Caco-2 (cell line): ENCODE data around the gene YDJC. TPM values are rescaled to one million over a fixed set of nuclear protein-coding genes. Genes with fewer than 3 reads are reported as not detected.

Source experiments
- BruUV-seq: library from RNA; stranded (reverse); fragments of 400-500 nt; replicated peaks from 2 replicates; lab custom pipeline; 2021; lab: Mats Ljungman, UMichigan
- CTCF ChIA-PET: fragments of 300-600 bp; sonication (Branson Sonifier 250); formaldehyde crosslinking; loops from one replicate; lab custom pipeline; 2022; ENCODE audit warnings: antibody characterized with exemption; lab: Charles Lee
- POLR2A ChIA-PET: fragments of 300-600 bp; sonication (Branson Sonifier 250); formaldehyde crosslinking; loops from one replicate; lab custom pipeline; 2022; ENCODE audit warnings: antibody characterized with exemption; lab: Charles Lee
- DNase-seq, 2 experiments: peaks; one replicate each; pipeline versions ENCODE4 v3.0.0 to v3.0.0-alpha.2; 2020 to 2022
- H3K27me3 ChIP-seq: replicated peaks from 2 replicates; pipeline ENCODE4 v1.6.0; 2011; ENCODE audit warnings: low read length; ENCODE audit not compliant: control insufficient read depth, insufficient read depth
- H3K36me3 ChIP-seq: 2 replicates; pipeline ENCODE4 v1.5.1; 2011; ENCODE audit warnings: low read length; ENCODE audit not compliant: control insufficient read depth, insufficient read depth
- H3K4me1 ChIP-seq: fragments of 250-450 bp; sonication (Bioruptor Pico); 2 replicates; pipeline ENCODE4 v1.5.1; 2020; ENCODE audit warnings: mild to moderate bottlenecking
- H3K4me3 ChIP-seq: 2 replicates; pipeline ENCODE4 v1.5.1; 2011; ENCODE audit warnings: low read depth, mild to moderate bottlenecking, control low read depth, low read length
- H3K9me3 ChIP-seq: fragments of 250-450 bp; sonication (Bioruptor Pico); 2 replicates; pipeline ENCODE4 v1.5.1; 2020; ENCODE audit warnings: mild to moderate bottlenecking, moderate library complexity
- H3K27ac Mint-ChIP-seq: one replicate; pipeline ENCODE4 v1.8.0; 2022; ENCODE audit warnings: mixed read lengths; ENCODE audit not compliant: unreplicated experiment
- H3K27me3 Mint-ChIP-seq: one replicate; pipeline ENCODE4 v1.8.0; 2022; ENCODE audit warnings: mixed read lengths; ENCODE audit not compliant: insufficient read depth, unreplicated experiment
- H3K36me3 Mint-ChIP-seq: one replicate; pipeline ENCODE4 v1.8.0; 2022; ENCODE audit warnings: mild to moderate bottlenecking, mixed read lengths; ENCODE audit not compliant: insufficient read depth, unreplicated experiment
- H3K4me1 Mint-ChIP-seq: one replicate; pipeline ENCODE4 v1.8.0; 2022; ENCODE audit warnings: low read depth, mixed read lengths; ENCODE audit not compliant: unreplicated experiment
- H3K4me3 Mint-ChIP-seq: one replicate; pipeline ENCODE4 v1.8.0; 2022; ENCODE audit warnings: mild to moderate bottlenecking, moderate library complexity, mixed read lengths; ENCODE audit not compliant: unreplicated experiment
- H3K9me3 Mint-ChIP-seq: one replicate; pipeline ENCODE4 v1.8.0; 2022; ENCODE audit warnings: mixed read lengths; ENCODE audit not compliant: unreplicated experiment
- CTCF ChIP-seq, 2 experiments: fragments of 200-600 bp in 1 of 2; IDR thresholded peaks; 1 replicate in 1 of 2; 2 replicates in 1 of 2; pipeline versions ENCODE4 v1.5.1 to v1.8.0; 2011 to 2022; ENCODE audit warnings: antibody characterized with exemption in 1 of 2, control low read depth in 1 of 2, inconsistent platforms in 1 of 2, low read depth in 1 of 2, low read length in 1 of 2, mild to moderate bottlenecking in 1 of 2, moderate library complexity in 1 of 2; ENCODE audit not compliant: insufficient read depth in 1 of 2, severe bottlenecking in 1 of 2, unreplicated experiment in 1 of 2
- intact Hi-C: fragments of 100-400 bp; cut with micrococcal nuclease; formaldehyde crosslinking; loops from one replicate; pipeline ENCODE4 v1.10.0; 2022; ENCODE audit not compliant: unreplicated experiment
- total RNA-seq: library from RNA; stranded (reverse); gene quantifications from 2 replicates; pipeline ENCODE4 v1.2.3, GENCODE V29; 2022

Gene YDJC
- total RNA-seq, 1 experiment from 2014 or later = 60.0 TPM

GRCh38 chr22:21672107-21672629, 42.3 kb upstream of the YDJC start:
- no peaks in the 10 kb centered on the region for H3K9me3 Mint-ChIP-seq
- peaks cover 12% of the 10 kb centered on the region for H3K4me1 Mint-ChIP-seq
- no TSS peak for BruUV-seq
- H3K36me3 ChIP-seq = peaks cover 9% of the 10 kb centered on the region
- no peak overlapping the region for H3K4me3 Mint-ChIP-seq
- H3K36me3 Mint-ChIP-seq = peaks cover 55% of the 10 kb centered on the region
- no peak overlapping the region for H3K27ac Mint-ChIP-seq
- no peak for TF ChIP-seq CTCF (IDR thresholded peaks at IDR 0.05; ENCODE audit: insufficient read depth in 1 of 2, low read depth in 1 of 2, low read length in 1 of 2, severe bottlenecking in 1 of 2, unreplicated experiment in 1 of 2)
- ChIA-PET POLR2A (no interaction called here), CTCF (no interaction called here)
- H3K27me3 ChIP-seq = no peaks in the 10 kb centered on the region
- intact Hi-C loops = no loop called here
- no peak overlapping the region for H3K4me3 ChIP-seq
- DNase-seq = no peak
- H3K9me3 ChIP-seq = no peaks in the 10 kb centered on the region
- H3K27me3 Mint-ChIP-seq = no peaks in the 10 kb centered on the region
- H3K4me1 ChIP-seq = no peaks in the 10 kb centered on the region

- ChIA-PET CTCF (interaction anchor here (0.7 kb wide), 1 partner anchor 27 kb away, joined by 3 read pairs; no protein-coding TSS in a partner anchor), POLR2A (no interaction called here)
- intact Hi-C loops = no loop called here
- BruUV-seq = no TSS peak
- no peak overlapping the region for H3K4me3 ChIP-seq
- Mint-ChIP-seq H3K9me3 (no peaks in the 10 kb centered on the region), H3K36me3 (peaks cover 50% of the 10 kb centered on the region), H3K4me1 (peaks cover 24% of the 10 kb centered on the region), H3K27me3 (no peaks in the 10 kb centered on the region), H3K27ac (no peak overlapping the region), H3K4me3 (no peak overlapping the region)
- TF ChIP-seq CTCF (IDR thresholded peaks at IDR 0.05; ENCODE audit: insufficient read depth in 1 of 2, low read depth in 1 of 2, low read length in 1 of 2, severe bottlenecking in 1 of 2, unreplicated experiment in 1 of 2) = no peak
- no peaks in the 10 kb centered on the region for H3K9me3 ChIP-seq
- H3K36me3 ChIP-seq = peaks cover 5% of the 10 kb centered on the region
- DNase-seq = no peak
- H3K27me3 ChIP-seq = no peaks in the 10 kb centered on the region
- H3K4me1 ChIP-seq = no peaks in the 10 kb centered on the region
These were observed 39.2 kb upstream of the YDJC start for GRCh38 chr22:21669026-21669425.

- Mint-ChIP-seq H3K27me3 (no peaks in the 10 kb centered on the region), H3K4me1 (peaks cover 24% of the 10 kb centered on the region)
- no peak for TF ChIP-seq CTCF (IDR thresholded peaks at IDR 0.05; ENCODE audit: insufficient read depth in 1 of 2, low read depth in 1 of 2, low read length in 1 of 2, severe bottlenecking in 1 of 2, unreplicated experiment in 1 of 2)
These were observed 37.0 kb upstream of the YDJC start for GRCh38 chr22:21666786-21667185.

More at GRCh38 chr22:21666786-21667185, 37.0 kb upstream of the YDJC start:
- Histone ChIP-seq H3K27me3 (no peaks in the 10 kb centered on the region), H3K9me3 (no peaks in the 10 kb centered on the region), H3K4me1 (no peaks in the 10 kb centered on the region), H3K36me3 (peaks cover 5% of the 10 kb centered on the region; the same call in 1 of the 2 replicates), H3K4me3 (peak overlapping the region; percentile 68)
- peak overlapping the region; percentile 91 for H3K27ac Mint-ChIP-seq
- H3K9me3 Mint-ChIP-seq = no peaks in the 10 kb centered on the region
- H3K36me3 Mint-ChIP-seq = peaks cover 46% of the 10 kb centered on the region
- intact Hi-C loops = no loop called here
- BruUV-seq = no TSS peak
- ChIA-PET CTCF (no interaction called here), POLR2A (interaction anchor here (0.7 kb wide), 1 partner anchor 20 kb away, joined by 3 read pairs; no protein-coding TSS in a partner anchor)
- peak overlapping the region; percentile 89 for H3K4me3 Mint-ChIP-seq
- DNase-seq = no peak
